ENCODE results near the gene ARPC5. TPM values are rescaled to one million over a fixed set of nuclear protein-coding genes. Genes with fewer than 3 reads are reported as not detected.

Gene ARPC5
- total RNA-seq, 4 donors from 2014 or later, result 71.8 to 102 (median 78.7) TPM

- TF ChIP-seq POLR2A (IDR thresholded peaks at IDR 0.05), result no peak
- TF ChIP-seq CTCF (IDR thresholded peaks at IDR 0.05), result no peak
- TF ChIP-seq EP300 (IDR thresholded peaks at IDR 0.05), result no peak
- peak overlapping the region in 3 of 4 donors; percentile 46 to 75 (median 48) for H3K27ac ChIP-seq
- DNase-seq (ENCODE audit: low spot score in 2 of 2), result no peak
- H3K4me1 ChIP-seq, result peaks cover 0 to 4% (median 0%) of the 10 kb centered on the region in 4 donors
- H3K36me3 ChIP-seq, result no peaks in the 10 kb centered on the region
- H3K9me3 ChIP-seq, result no peaks in the 10 kb centered on the region
- no peaks in the 10 kb centered on the region for H3K27me3 ChIP-seq
- H3K4me3 ChIP-seq, result peak overlapping the region in 2 of 4 donors; percentile 7 to 33
Measured at GRCh38 chr1:183588827-183589226, 46.8 kb downstream of the ARPC5 start.

GRCh38 chr1:183586926-183587325, 48.7 kb downstream of the ARPC5 start:
- H3K9me3 ChIP-seq, result no peaks in the 10 kb centered on the region
- H3K27me3 ChIP-seq, result no peaks in the 10 kb centered on the region
- H3K27ac ChIP-seq, result no peak overlapping the region
- H3K36me3 ChIP-seq, result no peaks in the 10 kb centered on the region
- no peak overlapping the region for H3K4me3 ChIP-seq
- WGBS, 2 donors, result 92 to 98% methylated on average over 7 to 8 of the region's 8 CpGs
- peaks cover 0 to 4% (median 0%) of the 10 kb centered on the region in 4 donors for H3K4me1 ChIP-seq
- TF ChIP-seq CTCF (IDR thresholded peaks at IDR 0.05), result no peak
- TF ChIP-seq POLR2A (IDR thresholded peaks at IDR 0.05), result no peak
- TF ChIP-seq EP300 (IDR thresholded peaks at IDR 0.05), result no peak
- DNase-seq (ENCODE audit: low spot score in 2 of 2), result no peak

GRCh38 chr1:183586455-183586854, 49.1 kb downstream of the ARPC5 start:
- TF ChIP-seq POLR2A (IDR thresholded peaks at IDR 0.05), result no peak
- TF ChIP-seq EP300 (IDR thresholded peaks at IDR 0.05), result no peak
- no peak for TF ChIP-seq CTCF (IDR thresholded peaks at IDR 0.05)
- no peaks in the 10 kb centered on the region for H3K27me3 ChIP-seq
- H3K4me1 ChIP-seq, result peaks cover 0 to 4% (median 0%) of the 10 kb centered on the region in 4 donors
- no peaks in the 10 kb centered on the region for H3K9me3 ChIP-seq
- H3K36me3 ChIP-seq, result no peaks in the 10 kb centered on the region
- no peak for DNase-seq (ENCODE audit: low spot score in 2 of 2)
- 86 to 100% methylated on average over 1 of the region's 1 CpG for WGBS, 2 donors
- no peak overlapping the region for H3K27ac ChIP-seq
- H3K4me3 ChIP-seq, result no peak overlapping the region

- TF ChIP-seq EP300 (IDR thresholded peaks at IDR 0.05) (no peak), POLR2A (IDR thresholded peaks at IDR 0.05) (no peak), CTCF (IDR thresholded peaks at IDR 0.05) (no peak)
- Histone ChIP-seq H3K4me1 (peaks cover 0 to 6% (median 0%) of the 10 kb centered on the region in 4 donors), H3K4me3 (no peak overlapping the region), H3K9me3 (no peaks in the 10 kb centered on the region), H3K27ac (no peak overlapping the region), H3K27me3 (no peaks in the 10 kb centered on the region), H3K36me3 (no peaks in the 10 kb centered on the region)
- 60 to 65% methylated on average over 6 of the region's 6 CpGs for WGBS, 2 donors
- no peak for DNase-seq (ENCODE audit: low spot score in 2 of 2)
Measured at GRCh38 chr1:183585038-183585437, 50.5 kb downstream of the ARPC5 start.

GRCh38 chr1:183584147-183584546, 51.4 kb downstream of the ARPC5 start:
- TF ChIP-seq POLR2A (IDR thresholded peaks at IDR 0.05), result no peak
- TF ChIP-seq CTCF (IDR thresholded peaks at IDR 0.05), result no peak
- no peak for TF ChIP-seq EP300 (IDR thresholded peaks at IDR 0.05)
- Histone ChIP-seq H3K36me3 (no peaks in the 10 kb centered on the region), H3K4me3 (no peak overlapping the region), H3K27ac (peak overlapping the region in 1 of 4 donors; percentile 28), H3K27me3 (no peaks in the 10 kb centered on the region), H3K4me1 (peaks cover 0 to 9% (median 0%) of the 10 kb centered on the region in 4 donors), H3K9me3 (no peaks in the 10 kb centered on the region)
- no peak for DNase-seq (ENCODE audit: low spot score in 2 of 2)
- WGBS, 2 donors, result 70 to 81% methylated on average over 5 of the region's 5 CpGs

Data from tibial nerve (tissue), 4 donors.